NT2/D1 (cell line): ENCODE results near the gene TRDMT1.
A peak's percentile ranks its signal among the peaks of the same experiment; 100 is the strongest.

Source experiments
- SUZ12 ChIP-seq: IDR thresholded peaks from 2 replicates; pipeline ENCODE4 v1.6.1; 2011; ENCODE audit not compliant: insufficient read length, insufficient read depth; ENCODE audit errors: extremely low read depth
- YY1 ChIP-seq: IDR thresholded peaks from 2 replicates; pipeline ENCODE4 v1.6.1; 2011; ENCODE audit not compliant: insufficient read length, insufficient read depth
- ZNF274 ChIP-seq: IDR thresholded peaks from 2 replicates; pipeline ENCODE4 v1.6.1; 2011; ENCODE audit warnings: mild to moderate bottlenecking, low read depth, low read length

GRCh38 chr10:17200912-17201793 lies at the start of gene TRDMT1:
- TF ChIP-seq ZNF274 = no peak
- peak; percentile 8 for TF ChIP-seq YY1
- no peak for TF ChIP-seq SUZ12
